Activated T-helper 2 cell treated with anti-CD3 and anti-CD28 coated beads, Interferon-gamma antibody, Interleukin-2, Interleukin-4, amounts not matched to agents 10 μg/mL and 5 μg/mL and 100 μg/mL, durations not matched to agents 14 hours and 24 hours and 36 hours (primary cell): ENCODE results near the gene COMT. TPM values are rescaled to one million over a fixed set of nuclear protein-coding genes. Genes with fewer than 3 reads are reported as not detected.

Experiments used
- total RNA-seq: library from RNA; stranded (reverse); gene quantifications from 2 replicates; pipeline ENCODE4 v1.2.3, GENCODE V29; 2022

The COMT gene
- total RNA-seq, 1 donor from 2014 or later: 93.4 TPM

Other genes starting within 250 kb of the COMT start
- gene SEPTIN5, start 227.3 kb upstream of the COMT start, total RNA-seq: 0.71 and 1.5 TPM in 2 replicates
- not detected in 2 replicates for gene GP1BB, start 218.2 kb upstream of the COMT start, total RNA-seq
- gene TBX1, start 181.0 kb upstream of the COMT start, total RNA-seq: 0.09 and 0.32 TPM in 2 replicates
- 14.7 and 17.7 TPM in 2 replicates for gene GNB1L, start 86.9 kb upstream of the COMT start, total RNA-seq
- gene RTL10, start 86.9 kb upstream of the COMT start, total RNA-seq: 16.6 and 19.0 TPM in 2 replicates
- 19.9 and 20.9 TPM in 2 replicates for gene TXNRD2, start within 50 bp of the COMT start, total RNA-seq
- 3.4 and 3.9 TPM in 2 replicates for gene ARVCF, start 75.1 kb downstream of the COMT start, total RNA-seq
- gene TANGO2, start 79.3 kb downstream of the COMT start, total RNA-seq: 27.4 and 30.0 TPM in 2 replicates
- gene DGCR8, start 138.5 kb downstream of the COMT start, total RNA-seq: 63.1 and 66.4 TPM in 2 replicates
- 444 and 452 TPM in 2 replicates for gene RANBP1, start 174.3 kb downstream of the COMT start, total RNA-seq
- 94.1 and 103 TPM in 2 replicates for gene TRMT2A, start 175.5 kb downstream of the COMT start, total RNA-seq
- 77.3 and 82.4 TPM in 2 replicates for gene ZDHHC8, start 190.0 kb downstream of the COMT start, total RNA-seq
- gene CCDC188, start 209.3 kb downstream of the COMT start, total RNA-seq: 0.11 TPM in 1 of 2 replicates, not detected in the other